ENCODE measurements around the gene GRAMD4. TPM values are rescaled to one million over a fixed set of nuclear protein-coding genes. Genes with fewer than 3 reads are reported as not detected.

The GRAMD4 gene
- total RNA-seq, 4 donors from 2014 or later: 146 to 981 (median 258) TPM

DNA sequence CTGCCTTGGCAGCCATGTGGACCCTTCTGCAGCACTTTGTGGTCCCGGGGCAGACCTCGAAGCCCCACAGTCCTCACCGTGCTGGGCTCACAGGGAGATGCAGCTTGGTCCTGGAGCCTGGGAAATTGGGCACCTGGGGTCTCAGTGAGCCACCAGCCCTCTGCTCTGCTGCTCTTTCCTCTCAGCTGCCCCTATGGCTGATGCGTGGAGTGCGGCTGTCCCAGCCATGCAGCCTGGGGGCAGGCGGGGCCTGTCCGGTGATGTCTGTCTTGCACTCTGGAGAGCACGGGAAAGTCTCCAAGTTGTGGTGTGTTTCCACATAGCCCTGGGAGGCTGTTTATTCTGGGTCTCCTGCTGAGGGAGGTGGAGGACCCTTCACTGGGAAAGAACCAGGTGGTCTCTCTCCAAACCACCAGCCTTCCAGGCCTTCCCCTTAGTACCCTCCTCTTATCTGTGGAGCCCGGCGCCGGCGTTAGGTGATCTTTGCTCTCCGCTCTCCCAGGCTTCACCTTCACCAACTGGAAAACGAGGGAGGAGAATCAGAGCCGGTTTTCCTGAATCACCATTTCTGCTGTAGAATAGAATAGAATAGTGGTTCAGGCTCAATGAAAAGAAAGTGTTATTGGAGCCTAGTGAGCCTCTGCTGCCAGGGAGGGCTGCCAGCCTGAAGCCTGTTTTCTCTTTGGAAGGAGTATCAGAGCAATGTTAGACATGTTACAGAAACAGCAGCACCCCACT is 41.2 kb upstream of the GRAMD4 start:
- intact Hi-C loops (cut with DNase I; ENCODE audit: low total_unique reads): no loop called here
- Histone ChIP-seq H3K9me3 (no peaks in the 10 kb centered on the region), H3K27me3 (no peaks in the 10 kb centered on the region), H3K4me3 (peak overlapping the region in 3 of 4 donors; percentile 48 to 80 (median 76)), H3K4me1 (peaks cover 46 to 85% (median 82%) of the 10 kb centered on the region in 4 donors), H3K36me3 (no peaks in the 10 kb centered on the region), H3K27ac (peak overlapping the region; percentile 82 to 91 (median 89))
- peak; percentile 26 for TF ChIP-seq POLR2A (IDR thresholded peaks at IDR 0.05)
- TF ChIP-seq EP300 (IDR thresholded peaks at IDR 0.05; ENCODE audit: low read depth): no peak
- WGBS, 2 donors (ENCODE audit: low coverage in 1 of 2): 35 to 56% methylated on average over 7 to 12 of the region's 15 CpGs
- in situ Hi-C loops (cut with MboI; ENCODE audit: low pct_ligation_motif_present in 1 of 4, low pct_unique_long_range_greater_than_20kb in 1 of 4, low sequenced_read_pairs in 3 of 4): no loop called here
- DNase-seq: peak; percentile 60

DNA sequence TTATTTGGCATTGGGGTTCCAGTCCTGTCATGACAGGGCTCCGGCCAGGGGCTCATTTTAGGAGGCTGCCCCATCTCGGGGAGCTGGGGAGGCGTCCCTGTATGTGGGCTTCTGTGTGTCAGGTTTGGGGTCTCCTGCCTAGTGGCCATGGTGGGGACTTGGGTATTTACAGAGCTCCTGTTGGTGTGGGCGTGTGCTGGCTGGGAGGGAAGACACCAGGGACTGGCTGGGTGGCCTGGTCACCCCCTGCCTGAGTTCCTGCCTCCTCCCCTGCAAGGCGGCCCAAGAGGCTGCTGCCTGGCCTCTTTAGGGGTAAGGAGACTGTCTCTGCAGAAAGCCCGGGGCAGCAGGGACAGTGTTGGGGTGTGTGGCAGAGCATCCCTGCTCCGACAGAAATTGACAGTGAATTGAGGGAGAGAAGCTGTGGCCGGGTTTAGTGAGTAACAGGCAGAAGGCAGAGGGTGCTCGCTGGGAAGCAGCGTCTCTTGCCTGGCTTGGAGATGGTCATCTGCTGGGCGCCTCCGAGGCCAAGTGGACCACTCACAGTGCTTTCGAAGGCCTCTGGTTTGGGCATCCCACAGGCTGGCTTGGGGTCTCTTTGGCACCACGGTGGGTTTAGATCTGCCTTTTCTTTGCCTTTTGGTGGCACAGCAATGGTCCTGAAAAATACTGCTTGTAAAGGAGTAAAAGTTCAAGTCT is 40.3 kb upstream of the GRAMD4 start:
- in situ Hi-C loops (cut with MboI; ENCODE audit: low pct_ligation_motif_present in 1 of 4, low pct_unique_long_range_greater_than_20kb in 1 of 4, low sequenced_read_pairs in 3 of 4) (no loop called here), intact Hi-C loops (cut with DNase I; ENCODE audit: low total_unique reads) (loop anchor here (5.0 kb wide), 1 partner anchor 857 kb away; no protein-coding TSS in a partner anchor)
- WGBS, 2 donors (ENCODE audit: low coverage in 1 of 2): 73 to 84% methylated on average over 5 to 14 of the region's 14 CpGs

DNA sequence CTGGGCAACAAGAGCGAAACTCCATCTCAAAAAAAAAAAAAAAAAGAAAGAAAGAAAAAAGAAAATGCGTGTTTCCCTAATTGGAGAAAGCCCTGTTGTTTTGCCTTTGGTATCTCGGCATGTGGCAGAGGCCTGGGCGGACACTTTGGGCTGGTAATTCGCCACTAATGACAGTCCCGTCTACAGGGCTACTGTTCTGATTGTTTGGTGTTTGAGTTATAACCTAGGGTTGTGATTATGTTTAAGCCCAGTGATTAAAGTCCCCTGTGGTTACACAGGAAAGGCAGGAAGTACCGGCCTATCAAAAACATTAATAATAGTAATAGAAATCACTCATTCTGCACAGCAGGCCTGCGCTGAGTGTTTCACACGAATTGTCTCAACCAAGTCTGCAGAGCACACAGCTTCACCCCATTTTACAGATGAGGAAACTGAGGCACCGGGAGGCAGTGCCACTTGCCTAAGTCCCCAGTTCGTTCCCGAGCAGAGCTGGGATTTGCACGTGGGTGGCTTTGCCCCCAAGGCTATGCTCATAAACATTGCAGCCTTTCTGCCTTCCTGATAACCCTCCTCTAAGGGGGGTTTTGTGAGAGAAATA is 39.1 kb upstream of the GRAMD4 start:
- Histone ChIP-seq H3K9me3 (no peaks in the 10 kb centered on the region), H3K27ac (peak overlapping the region; percentile 82 to 91 (median 89)), H3K36me3 (no peaks in the 10 kb centered on the region), H3K27me3 (no peaks in the 10 kb centered on the region), H3K4me1 (peaks cover 46 to 87% (median 81%) of the 10 kb centered on the region in 4 donors), H3K4me3 (no peak overlapping the region)
- no peak for DNase-seq
- intact Hi-C loops (cut with DNase I; ENCODE audit: low total_unique reads): loop anchor here (5.0 kb wide), 1 partner anchor 856 kb away; no protein-coding TSS in a partner anchor
- in situ Hi-C loops (cut with MboI; ENCODE audit: low pct_ligation_motif_present in 1 of 4, low pct_unique_long_range_greater_than_20kb in 1 of 4, low sequenced_read_pairs in 3 of 4): no loop called here
- TF ChIP-seq EP300 (IDR thresholded peaks at IDR 0.05; ENCODE audit: low read depth) (no peak), POLR2A (IDR thresholded peaks at IDR 0.05) (no peak), POLR2AphosphoS5 (IDR thresholded peaks at IDR 0.05) (no peak)
- TF ChIP-seq, protein P1, sequence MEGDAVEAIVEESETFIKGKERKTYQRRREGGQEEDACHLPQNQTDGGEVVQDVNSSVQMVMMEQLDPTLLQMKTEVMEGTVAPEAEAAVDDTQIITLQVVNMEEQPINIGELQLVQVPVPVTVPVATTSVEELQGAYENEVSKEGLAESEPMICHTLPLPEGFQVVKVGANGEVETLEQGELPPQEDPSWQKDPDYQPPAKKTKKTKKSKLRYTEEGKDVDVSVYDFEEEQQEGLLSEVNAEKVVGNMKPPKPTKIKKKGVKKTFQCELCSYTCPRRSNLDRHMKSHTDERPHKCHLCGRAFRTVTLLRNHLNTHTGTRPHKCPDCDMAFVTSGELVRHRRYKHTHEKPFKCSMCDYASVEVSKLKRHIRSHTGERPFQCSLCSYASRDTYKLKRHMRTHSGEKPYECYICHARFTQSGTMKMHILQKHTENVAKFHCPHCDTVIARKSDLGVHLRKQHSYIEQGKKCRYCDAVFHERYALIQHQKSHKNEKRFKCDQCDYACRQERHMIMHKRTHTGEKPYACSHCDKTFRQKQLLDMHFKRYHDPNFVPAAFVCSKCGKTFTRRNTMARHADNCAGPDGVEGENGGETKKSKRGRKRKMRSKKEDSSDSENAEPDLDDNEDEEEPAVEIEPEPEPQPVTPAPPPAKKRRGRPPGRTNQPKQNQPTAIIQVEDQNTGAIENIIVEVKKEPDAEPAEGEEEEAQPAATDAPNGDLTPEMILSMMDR (IDR thresholded peaks at IDR 0.05): no peak
- WGBS, 2 donors (ENCODE audit: low coverage in 1 of 2): 60 to 63% methylated on average over 1 to 13 of the region's 13 CpGs

More for the DNA sequence above, 40.3 kb upstream of the GRAMD4 start:
- Histone ChIP-seq H3K27me3 (no peaks in the 10 kb centered on the region), H3K4me3 (peak overlapping the region in 1 of 4 donors; percentile 80), H3K4me1 (peaks cover 52 to 87% (median 86%) of the 10 kb centered on the region in 4 donors), H3K27ac (peak overlapping the region; percentile 82 to 91 (median 89)), H3K36me3 (no peaks in the 10 kb centered on the region), H3K9me3 (no peaks in the 10 kb centered on the region)
- no peak for DNase-seq
- no peak for TF ChIP-seq EP300 (IDR thresholded peaks at IDR 0.05; ENCODE audit: low read depth)
- TF ChIP-seq, protein P1 (IDR thresholded peaks at IDR 0.05): no peak
- no peak for TF ChIP-seq POLR2A (IDR thresholded peaks at IDR 0.05)
- no peak for TF ChIP-seq POLR2AphosphoS5 (IDR thresholded peaks at IDR 0.05)

DNA sequence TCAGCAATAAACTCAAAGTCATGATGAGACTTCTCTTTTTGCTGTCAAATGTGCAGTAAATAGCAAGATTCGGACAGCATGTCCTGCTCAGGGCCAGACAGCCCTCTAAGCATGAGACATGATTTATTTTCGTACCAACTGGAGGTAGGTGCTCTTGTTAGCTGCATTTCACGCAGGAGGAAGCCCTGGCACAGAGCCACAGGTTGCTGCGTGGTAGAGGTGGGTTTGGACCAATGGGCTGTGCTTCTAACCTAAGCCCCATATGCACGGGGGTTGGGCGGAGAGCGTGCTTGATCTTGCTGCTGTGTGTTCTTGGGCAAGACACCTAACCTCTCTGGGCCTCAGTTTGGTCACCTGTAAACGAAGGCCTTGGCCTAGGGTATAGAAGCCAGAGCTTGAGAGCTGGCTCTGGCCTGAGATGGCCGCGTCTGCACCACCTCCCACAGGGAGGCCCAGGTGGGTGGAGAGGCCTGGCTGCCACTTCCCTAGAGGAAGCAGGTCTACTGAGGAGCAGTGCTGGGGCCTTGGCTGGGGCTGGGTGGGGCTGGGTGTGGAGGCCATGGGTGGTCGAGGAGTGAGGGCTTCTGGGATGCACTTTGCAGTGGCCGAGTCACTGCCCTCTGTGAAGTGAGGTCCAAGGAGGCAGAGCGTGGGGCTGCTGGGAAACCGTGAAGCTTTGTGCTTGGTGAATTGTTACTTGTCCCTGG is 38.5 kb upstream of the GRAMD4 start:
- 65% methylated on average over 14 of the region's 14 CpGs; no CpG with 5 or more reads in 1 of the 2 donors for WGBS, 2 donors (ENCODE audit: low coverage in 1 of 2)
- no peaks in the 10 kb centered on the region for H3K36me3 ChIP-seq
- TF ChIP-seq, protein P1 (IDR thresholded peaks at IDR 0.05): no peak
- no peak for TF ChIP-seq POLR2AphosphoS5 (IDR thresholded peaks at IDR 0.05)
- no peak for TF ChIP-seq EP300 (IDR thresholded peaks at IDR 0.05; ENCODE audit: low read depth)
- no peak for TF ChIP-seq POLR2A (IDR thresholded peaks at IDR 0.05)
- DNase-seq: peak; percentile 59
- no peaks in the 10 kb centered on the region for H3K27me3 ChIP-seq
- no peak overlapping the region for H3K4me3 ChIP-seq
- no peaks in the 10 kb centered on the region for H3K9me3 ChIP-seq
- H3K4me1 ChIP-seq: peaks cover 49 to 89% (median 83%) of the 10 kb centered on the region in 4 donors
- peak overlapping the region; percentile 82 to 91 (median 89) for H3K27ac ChIP-seq
- in situ Hi-C loops (cut with MboI; ENCODE audit: low pct_ligation_motif_present in 1 of 4, low pct_unique_long_range_greater_than_20kb in 1 of 4, low sequenced_read_pairs in 3 of 4) (no loop called here), intact Hi-C loops (cut with DNase I; ENCODE audit: low total_unique reads) (loop anchor here (5.0 kb wide), 1 partner anchor 856 kb away; no protein-coding TSS in a partner anchor)

Measured in transverse colon (tissue), 4 donors.